HG03457 (cell line): Measurements from ENCODE around the gene PTGIS.

ENCODE experiments used
- ATAC-seq: cut with Tn5 transposase; IDR thresholded peaks from one replicate; pipeline ENCODE4 v1.9.1; 2021; ENCODE audit warnings: moderate number of reproducible peaks; ENCODE audit not compliant: unreplicated experiment

The PTGIS gene

DNA sequence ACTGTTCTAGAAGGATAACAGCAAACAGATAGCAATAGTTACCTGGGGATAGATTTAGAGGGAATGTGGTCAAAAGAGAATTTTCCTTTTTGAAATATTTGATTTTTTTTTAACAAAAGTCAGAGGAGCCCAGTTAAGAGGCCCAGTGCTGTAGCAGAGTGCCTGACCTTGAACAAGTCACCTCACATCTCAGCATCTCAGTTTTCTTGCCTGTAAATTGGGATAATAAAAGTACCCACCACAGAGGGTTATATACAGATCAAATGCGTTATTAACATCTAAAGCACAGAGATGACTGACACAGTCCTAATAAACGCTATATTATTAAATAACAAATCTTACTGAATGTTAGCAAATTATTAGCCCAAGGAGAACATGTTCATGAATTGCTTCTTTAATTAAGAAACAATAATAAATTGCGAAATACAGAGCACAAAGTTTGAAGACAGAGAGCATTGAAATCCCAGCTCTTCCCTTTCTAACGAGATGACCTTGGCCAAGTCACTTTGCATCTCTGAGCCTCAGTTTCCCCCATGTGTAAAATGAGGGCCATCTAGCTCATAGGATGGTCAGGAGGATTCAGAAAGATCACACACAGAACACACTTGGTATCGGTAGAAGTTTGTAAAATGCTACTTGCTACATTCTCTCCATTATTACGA is 35.5 kb downstream of the PTGIS start:
- ATAC-seq = no peak

DNA sequence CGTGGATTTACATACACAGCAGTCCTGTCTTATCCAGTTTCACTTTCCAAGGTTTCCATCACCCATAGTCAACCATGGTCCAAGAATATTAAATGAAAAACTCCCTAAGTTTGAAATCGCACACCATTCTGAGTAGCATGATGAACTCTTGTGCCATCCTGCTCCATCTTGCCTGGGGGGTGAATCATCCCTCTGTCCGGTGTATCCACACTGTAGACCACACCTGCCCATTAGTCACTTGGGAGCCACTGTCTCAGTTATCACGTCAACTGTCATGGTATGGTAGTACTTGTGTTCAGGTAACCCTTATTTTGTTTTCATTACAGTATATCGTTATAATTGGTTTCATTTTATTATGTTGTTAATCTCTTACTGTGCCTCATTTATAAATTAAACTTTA is 38.5 kb downstream of the PTGIS start:
- no peak for ATAC-seq

DNA sequence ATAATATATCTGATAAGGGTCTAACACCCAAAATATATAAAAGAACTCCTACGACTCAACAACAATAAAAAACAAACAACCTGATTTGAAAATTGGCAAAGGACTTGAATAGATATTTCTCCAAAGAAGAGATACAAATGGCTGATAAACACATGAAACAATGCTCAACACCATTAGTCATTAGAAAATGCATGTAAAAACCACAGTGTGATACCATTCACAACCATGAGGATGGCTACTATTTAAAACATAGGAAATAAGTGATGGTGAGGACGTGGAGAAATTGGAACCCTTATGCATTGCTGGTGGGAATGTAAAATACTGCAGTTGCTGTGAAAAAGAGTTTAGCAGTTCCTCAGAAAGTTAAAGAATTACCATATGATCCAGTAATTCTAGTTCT is 41.4 kb downstream of the PTGIS start:
- ATAC-seq = no peak

DNA sequence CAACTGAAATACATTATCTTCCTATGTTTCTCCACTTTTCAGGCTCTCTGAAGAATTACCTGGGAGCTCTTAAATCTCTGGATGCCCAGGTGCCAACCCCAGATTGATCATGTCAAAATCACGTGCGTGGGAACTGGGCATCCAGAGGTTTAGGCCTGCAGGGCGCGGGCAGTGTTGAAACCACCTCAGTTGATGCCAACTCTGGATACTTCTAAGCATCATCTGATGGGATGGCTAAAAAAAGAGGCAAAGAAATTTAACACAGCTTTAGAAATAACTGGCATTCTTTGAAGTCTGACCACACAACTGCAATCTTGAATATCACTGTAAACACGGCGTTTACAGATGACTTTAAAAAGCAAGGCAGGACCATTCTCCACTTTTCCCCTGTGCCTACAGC is 41.9 kb downstream of the PTGIS start:
- no peak for ATAC-seq

DNA sequence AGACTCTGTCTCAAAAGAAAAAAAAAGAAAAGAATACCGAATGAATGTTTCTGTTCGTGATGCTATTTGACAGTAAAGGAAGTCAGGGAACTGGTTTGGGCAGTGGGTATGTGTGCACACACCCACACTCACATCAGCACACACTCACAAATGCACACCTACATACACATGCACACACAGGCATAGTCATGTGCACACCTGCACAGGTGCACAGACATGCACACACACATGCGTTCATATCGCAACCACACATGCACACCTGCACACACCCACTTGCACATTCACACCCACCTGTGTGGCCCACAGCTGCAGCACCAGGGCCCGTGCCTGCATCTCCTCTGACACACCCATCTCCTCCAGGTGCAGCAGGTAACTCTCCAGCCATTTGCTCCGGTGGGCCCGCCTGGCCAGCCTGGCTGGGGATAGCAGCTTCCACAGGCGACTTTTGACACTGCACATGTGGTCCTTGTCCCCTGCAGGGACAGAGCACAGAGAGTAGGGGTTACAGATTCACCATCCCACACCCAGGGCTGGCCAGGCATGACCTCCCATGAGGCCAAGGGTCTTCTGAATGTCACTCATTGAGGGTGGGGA is 44.1 kb downstream of the PTGIS start:
- no peak for ATAC-seq

DNA sequence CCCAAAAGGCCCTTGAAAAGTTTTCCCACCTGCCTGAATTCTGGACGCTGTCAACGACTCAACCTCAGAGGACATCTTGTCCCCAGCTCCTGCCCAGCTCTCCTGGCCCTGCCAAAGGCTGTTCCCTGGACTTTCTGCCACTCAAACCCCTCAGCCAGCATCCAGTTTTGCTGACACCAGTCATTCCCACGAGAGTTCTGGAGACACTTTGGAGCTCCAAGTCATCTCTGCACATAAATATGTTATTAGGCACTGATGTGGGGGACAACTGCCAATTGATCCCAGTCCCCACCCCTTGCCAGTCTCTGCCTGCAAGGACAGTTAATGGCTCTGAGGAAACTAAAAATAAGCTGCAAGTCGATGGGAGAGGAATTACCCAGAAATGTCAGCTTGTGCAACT is 46.6 kb downstream of the PTGIS start:
- ATAC-seq = no peak

DNA sequence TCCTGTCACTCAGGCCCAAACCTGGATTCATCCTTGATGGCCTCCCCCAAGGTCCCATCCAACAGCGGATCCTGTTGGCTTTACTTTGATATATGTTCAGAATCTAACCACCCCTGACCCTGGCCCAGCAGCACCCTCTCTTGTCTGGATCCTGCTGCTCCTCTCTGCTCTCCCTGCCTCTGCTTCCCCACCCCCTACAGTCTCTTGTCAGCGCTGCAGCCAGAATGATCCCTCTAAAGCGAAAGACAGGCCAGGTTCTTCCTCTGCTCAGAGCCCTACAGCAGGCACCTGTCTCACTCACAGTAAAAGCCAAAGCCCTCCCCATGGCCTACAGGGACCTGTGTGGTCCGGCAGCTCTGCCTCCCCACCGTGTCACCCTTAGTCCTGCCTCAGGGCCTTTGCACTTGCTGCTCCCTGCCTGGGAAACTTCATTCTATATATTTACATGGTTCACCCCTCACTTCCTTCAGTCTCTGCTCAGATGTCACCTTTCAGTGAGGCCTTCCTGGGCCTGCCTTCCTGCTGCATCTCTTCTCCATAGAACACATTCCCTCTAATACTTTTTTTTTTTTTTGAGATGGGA is 48.1 kb downstream of the PTGIS start:
- no peak for ATAC-seq

DNA sequence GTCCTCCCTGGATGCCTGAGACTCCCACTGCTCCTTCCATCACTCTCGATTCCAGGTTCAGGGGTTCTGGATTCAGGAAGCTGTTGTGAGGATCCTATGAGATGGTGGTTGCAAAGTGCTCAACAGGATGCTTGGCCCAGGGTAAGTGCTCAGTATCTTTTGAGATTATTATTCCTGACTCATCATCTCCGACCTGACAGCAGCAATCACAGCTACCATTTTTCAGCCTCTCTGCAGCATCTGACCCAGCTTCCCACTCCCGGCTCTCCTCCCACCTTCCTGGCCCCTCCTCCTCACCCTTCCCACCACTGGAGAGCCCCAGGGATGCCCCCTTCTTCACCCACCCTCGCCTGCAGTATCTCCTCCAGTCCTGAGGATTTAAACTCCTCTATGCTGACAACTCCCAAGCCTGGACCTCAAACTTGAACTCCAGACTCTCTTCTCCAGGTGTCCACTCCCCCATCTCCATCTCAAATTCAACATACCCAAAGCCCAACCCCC is 48.7 kb downstream of the PTGIS start:
- no peak for ATAC-seq

DNA sequence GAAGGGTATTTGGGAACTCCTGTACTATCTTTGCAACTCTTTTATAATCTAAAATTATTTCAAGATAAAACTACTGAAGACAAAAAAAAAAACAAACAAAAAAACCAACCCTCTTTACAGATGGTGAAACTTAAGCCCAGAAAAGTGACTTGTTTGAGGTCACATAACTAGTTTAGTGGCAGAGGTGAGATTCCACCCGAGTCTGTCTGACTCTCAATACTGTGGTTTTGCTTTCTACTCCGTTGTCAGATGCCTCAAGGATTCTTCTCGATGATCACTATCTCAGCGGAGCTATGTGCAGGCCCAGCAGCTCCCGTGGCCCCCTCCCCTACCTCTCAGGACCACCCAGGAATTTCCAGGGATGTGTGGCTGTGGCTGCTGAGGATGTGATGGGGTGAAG is 49.4 kb downstream of the PTGIS start:
- ATAC-seq = no peak

DNA sequence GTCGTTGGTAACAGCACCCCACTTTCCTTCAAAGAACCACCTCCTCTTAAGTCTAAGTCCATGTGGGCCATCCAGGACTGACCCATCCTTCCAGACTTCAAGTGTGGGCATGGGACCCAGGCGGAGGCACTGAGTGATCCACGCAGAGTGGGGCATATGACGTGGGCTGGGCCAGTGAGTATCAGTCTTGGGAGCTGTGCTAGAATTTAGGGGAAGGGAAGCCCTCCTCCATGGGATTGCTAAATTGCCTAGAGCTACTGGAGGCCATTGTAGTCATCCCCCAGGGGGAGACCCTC is 50.2 kb downstream of the PTGIS start:
- no peak for ATAC-seq

DNA sequence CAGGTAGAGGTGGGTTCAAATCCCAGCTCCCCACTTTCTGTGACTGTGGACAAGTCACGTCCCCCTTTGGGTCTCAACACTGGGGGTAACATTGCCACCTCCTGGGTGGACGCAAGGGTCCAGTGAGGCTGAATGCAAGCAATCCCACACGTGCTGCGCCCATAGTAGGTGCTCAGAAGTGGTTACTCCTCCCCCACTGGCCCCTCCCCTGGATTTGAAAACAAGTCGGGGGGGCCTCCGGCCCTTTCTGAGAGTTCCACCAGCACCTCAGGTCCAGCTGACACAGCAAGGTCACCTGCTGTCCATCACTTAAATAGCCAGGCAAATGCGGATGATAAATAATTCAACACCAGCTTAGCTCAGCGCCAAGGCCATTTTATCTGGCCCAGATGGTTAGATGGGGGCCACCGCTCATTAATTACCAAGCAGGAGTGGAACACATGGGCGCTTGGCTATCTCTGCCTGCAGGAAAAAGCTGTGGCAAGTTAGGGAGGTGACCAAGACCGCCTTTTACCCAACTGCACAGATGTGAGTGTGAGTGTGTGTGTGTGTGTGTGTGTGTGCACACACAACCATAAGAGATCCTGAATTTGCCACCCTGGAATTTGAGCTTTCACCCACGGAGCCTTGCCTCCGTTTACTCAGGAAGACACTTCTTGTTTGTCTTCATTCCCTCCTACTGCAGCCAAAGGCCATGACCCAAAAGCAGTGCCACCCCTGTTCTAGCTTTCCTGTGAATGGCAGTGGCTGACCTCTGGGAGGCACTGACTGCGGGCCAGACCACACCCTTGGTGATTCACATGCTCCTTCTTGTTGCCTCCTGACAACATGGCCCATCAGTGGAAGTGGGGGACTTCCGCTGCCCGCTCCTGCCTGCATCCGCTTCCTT is 50.8 kb downstream of the PTGIS start:
- ATAC-seq = no peak

DNA sequence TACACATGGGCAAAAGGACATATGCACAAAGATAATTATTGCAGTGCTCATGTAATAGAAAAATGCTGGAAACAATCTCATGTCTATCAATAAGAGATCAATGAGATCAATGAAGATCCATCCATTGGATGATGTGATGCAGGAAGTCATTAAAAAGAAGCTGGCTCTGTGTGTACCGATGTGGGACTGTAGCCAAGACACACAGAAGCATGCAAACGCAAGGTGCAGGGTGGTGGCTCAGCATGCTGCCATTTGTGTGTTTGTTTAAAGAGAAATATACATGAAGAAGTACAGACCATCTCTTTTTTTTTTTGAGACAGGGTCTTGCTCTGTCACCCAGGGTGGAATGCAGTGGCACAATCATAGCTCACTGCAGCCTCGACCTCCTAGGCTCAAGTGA is 52.4 kb downstream of the PTGIS start:
- no peak for ATAC-seq

DNA sequence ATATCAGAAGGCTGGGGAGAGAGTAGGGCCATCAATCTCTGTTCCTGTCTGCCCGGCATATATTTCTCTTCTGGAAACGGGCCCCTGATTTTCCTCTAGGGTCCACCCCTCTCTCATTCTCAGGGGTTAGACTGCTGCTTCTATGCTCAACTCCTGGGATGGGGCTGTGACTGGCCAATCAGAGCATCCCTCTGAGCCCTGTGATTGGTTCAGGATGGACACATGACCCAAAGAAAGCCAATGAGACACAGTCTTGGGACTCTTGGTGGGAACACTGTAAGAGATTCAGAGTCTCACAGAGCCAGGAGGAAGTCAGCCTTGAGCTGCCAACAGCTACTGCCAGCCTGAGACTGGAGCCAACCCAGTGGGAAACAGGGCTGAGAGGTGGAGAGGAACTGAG is 54.4 kb downstream of the PTGIS start:
- no peak for ATAC-seq

DNA sequence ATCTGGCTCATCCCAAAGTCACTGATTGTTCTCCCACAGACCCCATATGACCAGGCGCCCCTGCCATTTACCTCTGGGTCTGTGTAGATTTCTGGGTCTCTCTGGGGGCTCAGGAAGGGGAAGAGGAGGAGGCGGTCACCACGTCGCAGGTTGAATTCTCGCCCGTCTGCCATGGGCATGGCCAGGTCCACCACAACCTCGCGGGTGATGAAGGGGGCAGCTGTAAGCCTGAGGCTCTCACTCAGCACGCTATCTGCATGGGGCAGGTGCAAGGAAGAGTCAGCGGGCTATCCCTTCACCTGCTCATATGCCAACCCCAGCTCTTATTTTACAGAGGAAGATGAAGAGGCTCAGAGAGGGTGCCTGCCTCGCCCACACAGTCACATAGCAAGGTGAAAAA is 54.9 kb downstream of the PTGIS start:
- no peak for ATAC-seq

DNA sequence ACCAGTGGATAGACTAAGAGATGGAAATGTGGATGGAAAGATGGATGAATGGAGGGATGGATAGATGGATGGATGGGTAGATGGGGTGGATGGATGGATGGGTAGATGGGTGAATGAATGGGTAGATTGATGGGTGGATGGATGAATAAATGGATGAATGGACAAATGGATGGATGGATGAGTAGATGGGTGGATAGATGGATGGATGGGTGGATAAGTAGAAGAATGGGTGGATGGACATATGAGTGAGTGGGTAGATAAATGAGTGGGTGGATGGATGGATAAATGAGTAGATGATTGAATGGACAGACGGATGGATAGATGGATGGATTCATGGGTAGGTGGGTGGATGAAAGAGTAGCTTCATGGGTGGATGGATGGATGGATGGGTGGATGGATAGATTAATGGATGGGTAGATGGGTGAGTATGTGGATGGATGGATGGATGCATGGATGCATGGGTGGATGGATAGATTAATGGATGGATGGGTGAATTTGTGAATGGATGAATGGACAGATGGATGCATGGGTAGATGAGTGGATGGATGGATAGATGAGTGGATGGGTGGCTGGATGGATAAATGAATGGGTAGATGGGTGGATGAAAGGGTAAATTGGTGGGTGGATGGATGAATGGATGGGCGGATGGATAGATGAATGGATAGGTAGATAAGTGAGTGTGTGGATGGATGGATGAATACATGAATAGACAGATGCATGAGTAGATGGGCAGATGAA is 56.0 kb downstream of the PTGIS start:
- no peak for ATAC-seq

DNA sequence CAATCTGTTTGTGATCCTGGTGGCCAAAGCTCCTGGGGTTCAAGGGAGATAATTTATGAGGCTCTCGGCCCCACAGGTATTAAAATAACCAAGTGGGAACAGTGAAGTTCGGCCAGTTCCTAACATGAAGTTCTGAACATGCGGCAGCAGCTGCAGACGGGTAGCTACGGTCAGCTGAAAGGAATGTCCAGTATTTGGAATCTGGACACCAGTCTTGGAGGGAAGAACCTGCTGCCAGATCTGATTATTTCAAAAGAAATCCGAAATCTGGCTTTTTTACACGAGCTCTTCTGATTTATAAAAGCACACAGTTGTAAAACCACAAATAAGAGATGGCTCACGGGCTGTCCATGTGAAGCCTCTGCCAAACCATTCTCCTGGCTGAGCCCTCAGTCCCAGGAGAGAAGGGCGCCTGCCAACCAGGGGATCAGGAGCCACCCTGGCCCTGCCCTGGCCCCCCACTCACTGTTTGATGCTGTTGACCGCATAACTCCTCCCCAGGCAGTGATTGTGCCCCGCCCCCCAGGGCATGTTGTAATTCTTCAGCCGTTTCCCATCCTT is 57.3 kb downstream of the PTGIS start:
- no peak for ATAC-seq

DNA sequence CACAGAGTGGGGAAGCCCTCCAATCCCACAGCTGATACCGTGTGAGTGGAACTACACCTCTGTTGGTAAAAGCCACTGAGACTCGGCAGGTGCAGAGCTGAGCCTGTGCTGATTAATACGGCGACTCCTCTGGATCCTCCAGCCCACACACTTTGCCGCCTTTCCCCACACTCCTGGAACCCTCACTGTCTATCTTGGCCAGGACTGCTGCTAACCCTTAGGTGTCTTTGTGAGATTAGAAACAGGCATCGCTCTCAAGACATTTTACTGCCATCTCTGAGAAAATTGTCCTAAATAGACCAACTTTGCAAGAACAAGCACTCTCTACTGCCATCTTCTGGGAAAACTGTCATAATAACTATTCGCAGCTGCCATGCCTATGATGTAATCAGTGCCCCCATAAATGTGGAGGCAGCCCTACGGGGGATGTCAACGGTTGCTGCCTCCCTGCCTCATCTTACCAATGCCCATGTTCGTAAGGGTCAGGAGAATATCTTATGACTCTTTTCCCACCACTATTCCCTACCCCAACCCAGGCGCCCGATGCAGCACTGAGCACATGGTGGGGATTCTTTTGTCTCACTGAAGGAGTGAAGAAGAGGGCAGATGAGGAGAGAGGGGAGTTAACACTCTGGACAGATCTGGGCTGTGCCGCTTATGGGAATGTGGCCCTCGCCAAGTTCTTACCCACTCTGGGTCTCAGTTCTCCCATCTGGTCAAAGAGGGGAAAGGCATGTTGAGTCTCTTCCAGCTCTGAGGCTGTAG is 59.3 kb downstream of the PTGIS start:
- no peak for ATAC-seq

DNA sequence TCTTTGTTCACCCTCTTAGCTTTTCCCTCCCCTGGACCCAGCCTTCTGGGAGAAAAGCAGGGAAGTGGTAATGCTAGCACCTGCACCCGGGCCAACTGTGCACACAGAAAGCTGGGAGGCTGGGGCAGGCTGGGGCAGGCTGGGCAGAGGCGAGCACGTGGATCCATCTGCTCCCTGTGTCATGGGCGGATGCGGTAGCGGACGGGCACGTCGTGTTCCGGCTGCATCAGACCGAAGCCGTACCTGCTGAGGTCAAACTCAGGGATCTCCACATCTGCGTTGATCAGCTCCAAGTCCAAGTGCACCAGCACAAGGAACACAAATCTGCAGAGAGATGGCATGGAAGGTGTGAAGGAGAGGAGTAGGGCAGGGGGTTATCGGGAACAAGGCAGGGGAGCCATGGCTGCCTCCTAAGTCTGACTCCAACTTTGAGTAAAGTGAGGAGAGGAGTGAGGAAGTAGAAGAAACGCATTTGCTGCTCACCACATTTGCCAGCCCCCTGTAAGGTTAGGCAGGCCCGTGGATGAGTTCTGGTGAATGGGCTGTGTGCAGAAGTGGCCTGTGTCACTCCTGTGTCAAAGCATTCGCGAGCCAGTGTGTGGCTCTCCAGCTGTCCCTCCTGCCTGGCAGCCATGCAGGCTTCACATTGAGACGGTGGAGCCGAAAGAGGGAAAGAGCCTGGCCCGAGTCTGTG is 60.0 kb downstream of the PTGIS start:
- no peak for ATAC-seq

DNA sequence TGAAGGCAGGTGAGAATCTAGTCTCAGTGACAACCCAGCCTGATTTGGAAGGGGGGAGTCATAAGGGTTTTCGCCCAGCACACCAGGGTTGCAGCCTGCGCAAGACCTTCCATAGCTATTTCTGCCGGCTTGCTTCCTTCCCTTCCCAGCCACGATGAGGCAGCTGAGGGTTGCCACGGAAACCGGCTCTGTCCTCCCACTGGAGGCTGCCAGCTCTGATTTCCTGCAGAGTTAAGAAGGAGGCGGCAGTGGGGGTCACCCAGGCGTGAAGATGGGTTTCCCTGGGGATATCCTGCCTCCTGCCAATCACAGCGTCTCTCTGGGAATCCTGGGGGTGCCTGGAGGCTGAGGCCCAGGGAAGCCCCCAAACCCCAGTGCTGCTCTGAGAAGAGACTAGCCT is 62.4 kb downstream of the PTGIS start:
- ATAC-seq = no peak
